MCF 10A (cell line): ENCODE results near the gene ATP5F1E. TPM values are rescaled to one million over a fixed set of nuclear protein-coding genes. Genes with fewer than 3 reads are reported as not detected.
A peak's percentile ranks its signal among the peaks of the same experiment; 100 is the strongest.

Source experiments
- BruUV-seq: library from RNA; stranded (reverse); fragments of 400-500 nt; replicated peaks from 2 replicates; lab custom pipeline; 2021; lab: Mats Ljungman, UMichigan
- CTCF ChIA-PET: fragments of 300-600 bp; sonication (Branson Sonifier 250); formaldehyde crosslinking; extraction: SDS; loops from one replicate; lab custom pipeline; 2021; ENCODE audit warnings: antibody characterized with exemption, inconsistent platforms; lab: Yijun Ruan, JAX
- POLR2A ChIA-PET: fragments of 300-600, 350-650 bp; sonication (Branson Sonifier 250); formaldehyde crosslinking; extraction: SDS; loops from one replicate; lab custom pipeline; 2020; ENCODE audit warnings: antibody characterized with exemption, inconsistent platforms; lab: Yijun Ruan, JAX
- DNase-seq: peaks from one replicate; pipeline ENCODE4 v3.0.0-alpha.2; 2018; ENCODE audit not compliant: unreplicated experiment
- H3K27ac Mint-ChIP-seq: one replicate; pipeline ENCODE4 v1.8.0; 2022; ENCODE audit warnings: mild to moderate bottlenecking, low read depth, mixed read lengths; ENCODE audit not compliant: unreplicated experiment
- H3K27me3 Mint-ChIP-seq: one replicate; pipeline ENCODE4 v1.8.0; 2022; ENCODE audit warnings: mixed read lengths; ENCODE audit not compliant: insufficient read depth, unreplicated experiment
- H3K36me3 Mint-ChIP-seq: one replicate; pipeline ENCODE4 v1.8.0; 2022; ENCODE audit warnings: mild to moderate bottlenecking, moderate library complexity, mixed read lengths; ENCODE audit not compliant: insufficient read depth, unreplicated experiment
- H3K4me1 Mint-ChIP-seq: one replicate; pipeline ENCODE4 v1.8.0; 2022; ENCODE audit warnings: mixed read lengths; ENCODE audit not compliant: insufficient read depth, unreplicated experiment
- H3K4me3 Mint-ChIP-seq: one replicate; pipeline ENCODE4 v1.8.0; 2022; ENCODE audit warnings: mild to moderate bottlenecking, moderate library complexity, mixed read lengths; ENCODE audit not compliant: unreplicated experiment
- H3K9me3 Mint-ChIP-seq: one replicate; pipeline ENCODE4 v1.8.0; 2022; ENCODE audit warnings: mixed read lengths; ENCODE audit not compliant: unreplicated experiment
- CTCF ChIP-seq: fragments of 200-600 bp; IDR thresholded peaks from one replicate; pipeline ENCODE4 v1.8.0; 2022; ENCODE audit warnings: antibody characterized with exemption, mild to moderate bottlenecking; ENCODE audit not compliant: unreplicated experiment
- intact Hi-C: fragments of 100-400 bp; cut with micrococcal nuclease; formaldehyde crosslinking; loops from 2 replicates; pipeline ENCODE4 v1.14.1; 2022
- total RNA-seq: library from RNA; stranded (reverse); gene quantifications from 2 replicates; pipeline ENCODE4 v1.2.3, GENCODE V29; 2022

Gene ATP5F1E
- total RNA-seq, 1 experiment from 2014 or later = 69.7 TPM

- ChIA-PET POLR2A (interaction anchor here (0.9 to 3.0 kb wide), 8 partner anchors 9 to 129 kb away, joined by 3 to 23 read pairs (median 7); partner anchors contain the start of genes ATP5F1E and TUBB1), CTCF (interaction anchor here (0.9 to 1.4 kb wide), 4 partner anchors 9 to 121 kb away, joined by 3 read pairs; partner anchors contain the start of genes ATP5F1E and TUBB1)
- Mint-ChIP-seq H3K4me3 (no peak overlapping the region), H3K27me3 (no peaks in the 10 kb centered on the region), H3K9me3 (no peaks in the 10 kb centered on the region), H3K4me1 (peaks cover 24% of the 10 kb centered on the region), H3K36me3 (no peaks in the 10 kb centered on the region), H3K27ac (peak overlapping the region; percentile 58)
- BruUV-seq = no TSS peak
- intact Hi-C loops = no loop called here
- TF ChIP-seq CTCF = no peak
- peak; percentile 59 for DNase-seq
Observed at GRCh38 chr20:59010995-59011873, 20.9 kb downstream of the ATP5F1E start.

GRCh38 chr20:59010321-59010994 lies 21.7 kb downstream of the ATP5F1E start:
- CTCF ChIA-PET = interaction anchor here (0.8 to 1.4 kb wide), 7 partner anchors 9 to 150 kb away, joined by 3 to 6 read pairs (median 3); partner anchors contain the start of genes ATP5F1E and TUBB1
- H3K4me1 Mint-ChIP-seq = peaks cover 27% of the 10 kb centered on the region
- POLR2A ChIA-PET = interaction anchor here (1.2 to 3.0 kb wide), 9 partner anchors 10 to 826 kb away, joined by 3 to 23 read pairs (median 6); partner anchors contain the start of genes ATP5F1E and TUBB1
- peak; percentile 88 for DNase-seq
- H3K9me3 Mint-ChIP-seq = no peaks in the 10 kb centered on the region
- BruUV-seq = no TSS peak
- H3K36me3 Mint-ChIP-seq = no peaks in the 10 kb centered on the region
- no peaks in the 10 kb centered on the region for H3K27me3 Mint-ChIP-seq
- H3K27ac Mint-ChIP-seq = peak overlapping the region; percentile 58
- TF ChIP-seq CTCF = no peak
- intact Hi-C loops = no loop called here
- H3K4me3 Mint-ChIP-seq = no peak overlapping the region

- ChIA-PET POLR2A (interaction anchor here (0.5 to 3.0 kb wide), 11 partner anchors 10 to 1298 kb away, joined by 3 to 19 read pairs (median 4); partner anchors contain the start of gene ATP5F1E), CTCF (interaction anchor here (1.2 to 1.3 kb wide), 2 partner anchors 8 to 139 kb away, joined by 3 to 6 read pairs; no protein-coding TSS in a partner anchor)
- H3K4me3 Mint-ChIP-seq = no peak overlapping the region
- peaks cover 32% of the 10 kb centered on the region for H3K4me1 Mint-ChIP-seq
- H3K27ac Mint-ChIP-seq = no peak overlapping the region
- DNase-seq = no peak
- no peak for TF ChIP-seq CTCF
- no peaks in the 10 kb centered on the region for H3K27me3 Mint-ChIP-seq
- no peaks in the 10 kb centered on the region for H3K9me3 Mint-ChIP-seq
- intact Hi-C loops = no loop called here
- no TSS peak for BruUV-seq
- peaks cover 6% of the 10 kb centered on the region for H3K36me3 Mint-ChIP-seq
Observed at GRCh38 chr20:59008715-59009336, 23.3 kb downstream of the ATP5F1E start.
